ENCODE results near the gene RASAL2.

DNA sequence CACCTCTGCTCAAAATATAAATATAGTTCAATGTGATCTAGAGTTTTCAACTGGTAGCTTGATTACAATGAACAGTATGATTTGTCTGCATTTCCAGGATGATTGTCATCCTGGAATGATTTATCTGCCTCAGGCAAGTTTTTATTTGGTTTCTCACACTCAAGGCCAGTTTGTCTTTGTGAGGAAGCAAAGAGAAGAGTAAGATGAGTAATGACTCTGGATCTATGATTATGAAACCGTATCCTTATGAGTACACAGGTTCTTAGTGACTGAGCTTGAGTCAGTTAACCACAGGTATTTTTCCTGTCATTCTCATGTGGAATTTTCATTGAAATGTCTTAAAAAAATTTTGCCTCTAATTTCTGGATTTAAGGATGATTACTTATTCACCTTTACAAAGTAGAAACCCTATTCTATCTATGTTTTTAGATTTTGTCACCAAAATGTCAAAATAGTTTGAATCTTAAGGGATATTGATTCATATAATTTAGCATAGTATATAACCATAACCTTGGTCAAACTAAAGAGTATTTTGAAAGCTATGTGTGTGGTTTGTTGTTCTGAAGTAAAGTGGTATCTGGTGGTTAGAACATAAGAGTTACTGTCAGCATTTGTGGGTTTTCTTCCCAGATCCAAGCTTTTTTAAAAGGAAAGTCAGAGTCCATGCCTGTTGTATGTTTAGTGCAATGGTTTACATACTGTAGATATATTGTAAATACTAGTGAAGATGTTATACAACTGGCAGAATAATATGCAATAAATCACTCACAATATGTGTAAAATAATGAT is 145.0 kb downstream of the RASAL2 start:
- TF ChIP-seq, protein P1, sequence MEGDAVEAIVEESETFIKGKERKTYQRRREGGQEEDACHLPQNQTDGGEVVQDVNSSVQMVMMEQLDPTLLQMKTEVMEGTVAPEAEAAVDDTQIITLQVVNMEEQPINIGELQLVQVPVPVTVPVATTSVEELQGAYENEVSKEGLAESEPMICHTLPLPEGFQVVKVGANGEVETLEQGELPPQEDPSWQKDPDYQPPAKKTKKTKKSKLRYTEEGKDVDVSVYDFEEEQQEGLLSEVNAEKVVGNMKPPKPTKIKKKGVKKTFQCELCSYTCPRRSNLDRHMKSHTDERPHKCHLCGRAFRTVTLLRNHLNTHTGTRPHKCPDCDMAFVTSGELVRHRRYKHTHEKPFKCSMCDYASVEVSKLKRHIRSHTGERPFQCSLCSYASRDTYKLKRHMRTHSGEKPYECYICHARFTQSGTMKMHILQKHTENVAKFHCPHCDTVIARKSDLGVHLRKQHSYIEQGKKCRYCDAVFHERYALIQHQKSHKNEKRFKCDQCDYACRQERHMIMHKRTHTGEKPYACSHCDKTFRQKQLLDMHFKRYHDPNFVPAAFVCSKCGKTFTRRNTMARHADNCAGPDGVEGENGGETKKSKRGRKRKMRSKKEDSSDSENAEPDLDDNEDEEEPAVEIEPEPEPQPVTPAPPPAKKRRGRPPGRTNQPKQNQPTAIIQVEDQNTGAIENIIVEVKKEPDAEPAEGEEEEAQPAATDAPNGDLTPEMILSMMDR (IDR thresholded peaks at IDR 0.05): no peak; the same call in 2 of the 3 replicates
- no peak for TF ChIP-seq POLR2A (IDR thresholded peaks at IDR 0.05; ENCODE audit: low read length)

Data from A549 (cell line).